K562 (cell line): Measurements from ENCODE around the gene MMP28. TPM values are rescaled to one million over a fixed set of nuclear protein-coding genes. Genes with fewer than 3 reads are reported as not detected.
A peak's percentile ranks its signal among the peaks of the same experiment; 100 is the strongest.

Experiments
- CUX1 ChIP-seq: fragments of 200-800 bp; sonication (Bioruptor generic); IDR thresholded peaks from 2 replicates; pipeline ENCODE4 v1.6.1; 2016; ENCODE audit warnings: missing genetic modification characterization, missing compliant biosample characterization
- HEY1 ChIP-seq: fragments of 250-450 bp; sonication (Bioruptor Pico); IDR thresholded peaks from 2 replicates; pipeline ENCODE4 v1.5.0; 2020; ENCODE audit warnings: mild to moderate bottlenecking, moderate library complexity, borderline replicate concordance
- PHB ChIP-seq: fragments of 250-450 bp; sonication (Bioruptor Pico); IDR thresholded peaks from 2 replicates; pipeline ENCODE4 v1.5.0; 2021
- PHF8 ChIP-seq: fragments of 200-600 bp; sonication (generic); IDR thresholded peaks from 2 replicates; pipeline ENCODE4 v1.6.1; 2012; ENCODE audit warnings: mixed run types, mild to moderate bottlenecking, inconsistent platforms, low read length, moderate library complexity, borderline replicate concordance
- SAP30 ChIP-seq: fragments of 200-600 bp; sonication (generic); IDR thresholded peaks from 2 replicates; pipeline ENCODE4 v1.6.1; 2012; ENCODE audit warnings: borderline replicate concordance, low read depth, mild to moderate bottlenecking, moderate library complexity, low read length, control low read depth, inconsistent platforms; ENCODE audit not compliant: insufficient read depth, poor library complexity, severe bottlenecking
- SIN3A ChIP-seq, 2 experiments: fragments of 150-350 bp in 1 of 2; IDR thresholded peaks; 2 replicates each; pipeline ENCODE4 v1.6.1; 2011 to 2016; ENCODE audit warnings: borderline replicate concordance in 2 of 2, low read depth in 2 of 2, low read length in 2 of 2, mild to moderate bottlenecking in 2 of 2, moderate library complexity in 2 of 2; ENCODE audit not compliant: control insufficient read depth in 1 of 2
- SMAD4 ChIP-seq: fragments of 250-450 bp; sonication (Bioruptor Pico); conservative IDR thresholded peaks from 2 replicates; pipeline ENCODE4 v1.8.0; 2021; ENCODE audit warnings: inconsistent platforms, mild to moderate bottlenecking, moderate library complexity
- SMC3 ChIP-seq: conservative IDR thresholded peaks from 2 replicates; pipeline ENCODE4 v1.6.1; 2011; ENCODE audit warnings: low read depth, low read length, improper control_type of control experiment; ENCODE audit not compliant: insufficient read depth
- TCFL5 ChIP-seq: fragments of 250-450 bp; sonication (Bioruptor Pico); conservative IDR thresholded peaks from 2 replicates; pipeline ENCODE4 v1.6.1; 2021; ENCODE audit warnings: mild to moderate bottlenecking, moderate library complexity, matching md5 sums
- polyA plus RNA-seq, 8 experiments: library from polyadenylated mRNA; depleted of rRNA in 4 of 8; stranded (reverse) in 5 of 8; unstranded in 3 of 8; fragments of >200 nt; fragmentation: Nextera tagmentation in 2 of 8; fragmentation: Illumina TruSeq in 1 of 8; extraction: Ambion mirVana in 2 of 8; extraction: Trizol in 1 of 8; gene quantifications; 2 replicates each; pipeline versions ENCODE4 v1.2.1 to v1.2.3, GENCODE V29; 2011 to 2014; ENCODE audit warnings: inconsistent platforms in 1 of 8, missing spikeins in 1 of 8
- total RNA-seq, 7 experiments: library from RNA; depleted of rRNA in 6 of 7; stranded (reverse); fragments of >200 nt in 6 of 7; fragmentation: Illumina TruSeq in 2 of 7; extraction: Trizol in 2 of 7; gene quantifications; 2 replicates each; pipeline versions ENCODE4 v1.2.1 to v1.2.3, GENCODE V29; 2011 to 2021; ENCODE audit warnings: low replicate concordance in 1 of 7
- TF ChIP-seq, protein P1 (sequence below), 3 experiments: IDR thresholded peaks in 2 of 3; conservative IDR thresholded peaks in 1 of 3; 2 replicates each; pipeline ENCODE4 v1.5.1; 2011 to 2012; ENCODE audit warnings: low read length in 3 of 3, mild to moderate bottlenecking in 3 of 3, control low read depth in 2 of 3, improper control_type of control experiment in 1 of 3, inconsistent platforms in 1 of 3, low read depth in 1 of 3, mixed read lengths in 1 of 3, moderate library complexity in 1 of 3; ENCODE audit not compliant: insufficient read depth in 2 of 3

MMP28 gene
- total and polyA plus RNA-seq, 9 of the 15 experiments (the other 6 are each of a cell fraction or from before 2014, with no cell fraction given) = not detected

- TF ChIP-seq CUX1 (CRISPR knock-in tag) (no peak), TCFL5 (CRISPR knock-in tag) (no peak), SMAD4 (no peak), PHB (no peak), SAP30 (no peak), PHF8 (no peak), SIN3A (IDR thresholded peaks at IDR 0.05; ENCODE audit: borderline replicate concordance in 2 of 2, control insufficient read depth in 1 of 2, low read depth in 2 of 2, low read length in 2 of 2) (no peak), SMC3 (0 out of 2 replicates have a peak, but pooled peaks have one; percentile 23), HEY1 (CRISPR knock-in tag) (no peak)
- TF ChIP-seq, protein P1, sequence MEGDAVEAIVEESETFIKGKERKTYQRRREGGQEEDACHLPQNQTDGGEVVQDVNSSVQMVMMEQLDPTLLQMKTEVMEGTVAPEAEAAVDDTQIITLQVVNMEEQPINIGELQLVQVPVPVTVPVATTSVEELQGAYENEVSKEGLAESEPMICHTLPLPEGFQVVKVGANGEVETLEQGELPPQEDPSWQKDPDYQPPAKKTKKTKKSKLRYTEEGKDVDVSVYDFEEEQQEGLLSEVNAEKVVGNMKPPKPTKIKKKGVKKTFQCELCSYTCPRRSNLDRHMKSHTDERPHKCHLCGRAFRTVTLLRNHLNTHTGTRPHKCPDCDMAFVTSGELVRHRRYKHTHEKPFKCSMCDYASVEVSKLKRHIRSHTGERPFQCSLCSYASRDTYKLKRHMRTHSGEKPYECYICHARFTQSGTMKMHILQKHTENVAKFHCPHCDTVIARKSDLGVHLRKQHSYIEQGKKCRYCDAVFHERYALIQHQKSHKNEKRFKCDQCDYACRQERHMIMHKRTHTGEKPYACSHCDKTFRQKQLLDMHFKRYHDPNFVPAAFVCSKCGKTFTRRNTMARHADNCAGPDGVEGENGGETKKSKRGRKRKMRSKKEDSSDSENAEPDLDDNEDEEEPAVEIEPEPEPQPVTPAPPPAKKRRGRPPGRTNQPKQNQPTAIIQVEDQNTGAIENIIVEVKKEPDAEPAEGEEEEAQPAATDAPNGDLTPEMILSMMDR (IDR thresholded peaks at IDR 0.05 in 2 of 3, conservative IDR thresholded peaks at IDR 0.05 in 1 of 3; ENCODE audit: insufficient read depth in 2 of 3, low read depth in 1 of 3, low read length in 3 of 3) = peak; percentile 55 to 63 (median 58)
Measured at GRCh38 chr17:35766903-35767510, 28.4 kb downstream of the MMP28 start (continued).
